CD14-positive monocyte (primary cell): Measurements from ENCODE around the gene KNL1. TPM values are rescaled to one million over a fixed set of nuclear protein-coding genes. Genes with fewer than 3 reads are reported as not detected.

Source experiments
- DNase-seq, 3 donors: peaks; one replicate each; pipeline ENCODE4 v3.0.0-alpha.2; 2011 to 2022
- H2AFZ ChIP-seq: 2 replicates; pipeline ENCODE4 v1.6.0; 2012; ENCODE audit warnings: mild to moderate bottlenecking, low read depth, low read length, inconsistent platforms; ENCODE audit not compliant: insufficient read depth, poor library complexity, severe bottlenecking
- H3K27ac ChIP-seq, 2 donors: 1 replicate in 1 of 2; 2 replicates in 1 of 2; pipeline ENCODE4 v1.5.1; 2012 to 2013; ENCODE audit warnings: low read length in 2 of 2, control low read depth in 1 of 2, inconsistent platforms in 1 of 2, low read depth in 1 of 2, mild to moderate bottlenecking in 1 of 2
- H3K27me3 ChIP-seq, 2 donors: one replicate each; pipeline versions ENCODE4 v1.6.0 to v1.6.1; 2011 to 2013; ENCODE audit warnings: low read length in 2 of 2; ENCODE audit not compliant: control insufficient read depth in 2 of 2, insufficient read depth in 2 of 2
- H3K36me3 ChIP-seq, 2 donors: replicated peaks in 1 of 2; 1 replicate in 1 of 2; 2 replicates in 1 of 2; pipeline versions ENCODE4 v1.5.1 to v1.6.1; 2012 to 2013; ENCODE audit warnings: low read length in 2 of 2, control low read depth in 1 of 2, inconsistent platforms in 1 of 2, mild to moderate bottlenecking in 1 of 2; ENCODE audit not compliant: insufficient read depth in 2 of 2, control insufficient read depth in 1 of 2
- H3K4me1 ChIP-seq, 2 donors: 1 replicate in 1 of 2; 2 replicates in 1 of 2; pipeline versions ENCODE4 v1.5.1 to v1.6.1; 2012 to 2013; ENCODE audit warnings: low read length in 2 of 2, control low read depth in 1 of 2, inconsistent platforms in 1 of 2, mild to moderate bottlenecking in 1 of 2, moderate library complexity in 1 of 2; ENCODE audit not compliant: insufficient read depth in 2 of 2, control insufficient read depth in 1 of 2
- H3K4me2 ChIP-seq: replicated peaks from 2 replicates; pipeline ENCODE3; 2012; ENCODE audit warnings: low read length, moderate library complexity, mild to moderate bottlenecking; ENCODE audit not compliant: poor library complexity, severe bottlenecking; ENCODE audit errors: extremely low read depth
- H3K4me3 ChIP-seq, 3 experiments: fragments of 200-600 bp in 1 of 3; sonication (generic) in 1 of 3; replicated peaks in 1 of 3; 1 replicate in 2 of 3; 2 replicates in 1 of 3; pipeline ENCODE4 v1.5.1; 2011 to 2013; ENCODE audit warnings: low read length in 3 of 3, mild to moderate bottlenecking in 3 of 3, control low read depth in 2 of 3, low read depth in 2 of 3, inconsistent platforms in 1 of 3, moderate library complexity in 1 of 3
- H3K79me2 ChIP-seq: 2 replicates; pipeline ENCODE4 v1.6.0; 2012; ENCODE audit warnings: mild to moderate bottlenecking, control low read depth, inconsistent platforms, low read length, moderate library complexity; ENCODE audit not compliant: insufficient read depth
- H3K9ac ChIP-seq: 2 replicates; pipeline ENCODE4 v1.6.0; 2017; ENCODE audit warnings: low read length, mild to moderate bottlenecking; ENCODE audit not compliant: insufficient read depth, poor library complexity, severe bottlenecking
- H3K9me3 ChIP-seq, 2 donors: replicated peaks in 1 of 2; 1 replicate in 1 of 2; 2 replicates in 1 of 2; pipeline versions ENCODE4 v1.5.1 to v1.6.1; 2012 to 2013; ENCODE audit warnings: low read length in 2 of 2, control low read depth in 1 of 2; ENCODE audit not compliant: control insufficient read depth in 1 of 2, insufficient read depth in 1 of 2
- H4K20me1 ChIP-seq: 2 replicates; pipeline ENCODE4 v1.6.0; 2012; ENCODE audit warnings: mild to moderate bottlenecking, low read length, control low read depth, moderate library complexity; ENCODE audit not compliant: insufficient read depth
- H3K27ac Mint-ChIP-seq, 7 donors: one replicate each; pipeline ENCODE4 v1.8.0; 2020; ENCODE audit warnings: mild to moderate bottlenecking in 7 of 7, mixed read lengths in 7 of 7, moderate library complexity in 6 of 7, inconsistent platforms in 2 of 7
- H3K27me3 Mint-ChIP-seq, 3 donors: one replicate each; pipeline ENCODE4 v1.8.0; 2021 to 2022; ENCODE audit warnings: low read depth in 3 of 3, mild to moderate bottlenecking in 3 of 3, mixed read lengths in 3 of 3, moderate library complexity in 3 of 3, inconsistent platforms in 1 of 3
- H3K36me3 Mint-ChIP-seq, 2 donors: one replicate each; pipeline ENCODE4 v1.8.0; 2020; ENCODE audit warnings: mixed read lengths in 2 of 2, inconsistent platforms in 1 of 2, mild to moderate bottlenecking in 1 of 2
- H3K4me1 Mint-ChIP-seq: one replicate; pipeline ENCODE4 v1.8.0; 2020; ENCODE audit warnings: mild to moderate bottlenecking, mixed read lengths
- H3K4me3 Mint-ChIP-seq, 2 donors: one replicate each; pipeline ENCODE4 v1.8.0; 2020; ENCODE audit warnings: mild to moderate bottlenecking in 2 of 2, mixed read lengths in 2 of 2, moderate library complexity in 1 of 2
- H3K9me3 Mint-ChIP-seq, 7 donors: one replicate each; pipeline ENCODE4 v1.8.0; 2020 to 2022; ENCODE audit warnings: mixed read lengths in 7 of 7, mild to moderate bottlenecking in 6 of 7, moderate library complexity in 6 of 7, inconsistent platforms in 2 of 7
- WGBS: methylation state at CpG from one replicate; pipeline ENCODE4 v1.1.5; 2013; ENCODE audit warnings: missing lambda C conversion rate; ENCODE audit not compliant: insufficient coverage; 5-methylcytosine and 5-hydroxymethylcytosine counted together
- intact Hi-C, 2 donors: fragments of 100-400 bp; cut with micrococcal nuclease; formaldehyde crosslinking; loops; one replicate each; pipeline versions ENCODE4 v1.15.0 to v1.15.1; 2023
- polyA plus RNA-seq, 3 donors: library from polyadenylated mRNA; depleted of rRNA in 1 of 3; unstranded in 2 of 3; stranded (reverse) in 1 of 3; fragments of 300-500 nt in 2 of 3; fragments of >200 nt in 1 of 3; fragmentation: Illumina TruSeq in 2 of 3; gene quantifications; 1 replicate in 2 of 3; 2 replicates in 1 of 3; pipeline ENCODE4 v1.2.3, GENCODE V29; 2012 to 2021
- TF ChIP-seq, protein P1 (sequence below): fragments of 200-600 bp; IDR thresholded peaks from one replicate; pipeline ENCODE4 v1.8.0; 2022; ENCODE audit warnings: antibody characterized with exemption, mild to moderate bottlenecking

KNL1 gene
- polyA plus RNA-seq, 3 donors: 0.13 to 0.38 (median 0.16) TPM

DNA sequence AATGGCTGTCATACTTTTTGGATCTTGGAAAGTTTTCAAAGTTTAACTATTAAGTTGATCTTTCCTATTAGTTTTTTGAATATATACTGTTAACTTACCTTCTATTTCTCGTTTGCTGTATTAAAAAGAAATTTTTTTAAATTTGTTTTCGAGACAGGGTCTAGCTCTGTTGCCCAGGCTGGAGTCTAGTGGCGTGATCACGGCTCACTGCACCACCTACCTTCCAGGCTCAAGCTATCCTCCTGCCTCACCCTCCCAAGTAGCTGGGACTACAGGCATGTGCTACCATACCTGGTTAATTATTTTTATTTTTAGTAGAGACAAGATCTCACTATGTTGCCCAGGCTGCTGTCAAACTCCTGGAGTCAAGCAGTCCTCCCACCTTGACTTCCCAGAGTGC is 4.6 kb downstream of the KNL1 start:
- H3K79me2 ChIP-seq: peaks cover 95% of the 10 kb centered on the region
- DNase-seq: no peak
- H3K4me3 ChIP-seq: no peak overlapping the region
- H3K9ac ChIP-seq: no peak overlapping the region
- Mint-ChIP-seq H3K27ac (peak overlapping the region in 1 of 7 donors; percentile 54), H3K27me3 (no peaks in the 10 kb centered on the region), H3K4me3 (no peak overlapping the region), H3K9me3 (peaks cover 0 to 1% (median 0%) of the 10 kb centered on the region in 7 donors), H3K4me1 (peaks cover 10% of the 10 kb centered on the region), H3K36me3 (peaks cover 0 to 12% of the 10 kb centered on the region in 2 donors)
- no CpG with 5 or more reads among the region's 4 CpGs for WGBS
- H4K20me1 ChIP-seq: no peaks in the 10 kb centered on the region
- no peaks in the 10 kb centered on the region for H3K36me3 ChIP-seq
- H3K4me1 ChIP-seq: peaks cover 10 to 12% of the 10 kb centered on the region in 2 donors
- no peak overlapping the region for H3K4me2 ChIP-seq
- no peaks in the 10 kb centered on the region for H3K9me3 ChIP-seq
- peak overlapping the region; percentile 42 for H2AFZ ChIP-seq
- no peaks in the 10 kb centered on the region for H3K27me3 ChIP-seq
- intact Hi-C loops: loop anchor here in 1 of 2 donors (10.0 kb wide), 1 partner anchor 96 kb away; the partner anchor contains the start of gene RAD51
- H3K27ac ChIP-seq: no peak overlapping the region
- TF ChIP-seq, protein P1, sequence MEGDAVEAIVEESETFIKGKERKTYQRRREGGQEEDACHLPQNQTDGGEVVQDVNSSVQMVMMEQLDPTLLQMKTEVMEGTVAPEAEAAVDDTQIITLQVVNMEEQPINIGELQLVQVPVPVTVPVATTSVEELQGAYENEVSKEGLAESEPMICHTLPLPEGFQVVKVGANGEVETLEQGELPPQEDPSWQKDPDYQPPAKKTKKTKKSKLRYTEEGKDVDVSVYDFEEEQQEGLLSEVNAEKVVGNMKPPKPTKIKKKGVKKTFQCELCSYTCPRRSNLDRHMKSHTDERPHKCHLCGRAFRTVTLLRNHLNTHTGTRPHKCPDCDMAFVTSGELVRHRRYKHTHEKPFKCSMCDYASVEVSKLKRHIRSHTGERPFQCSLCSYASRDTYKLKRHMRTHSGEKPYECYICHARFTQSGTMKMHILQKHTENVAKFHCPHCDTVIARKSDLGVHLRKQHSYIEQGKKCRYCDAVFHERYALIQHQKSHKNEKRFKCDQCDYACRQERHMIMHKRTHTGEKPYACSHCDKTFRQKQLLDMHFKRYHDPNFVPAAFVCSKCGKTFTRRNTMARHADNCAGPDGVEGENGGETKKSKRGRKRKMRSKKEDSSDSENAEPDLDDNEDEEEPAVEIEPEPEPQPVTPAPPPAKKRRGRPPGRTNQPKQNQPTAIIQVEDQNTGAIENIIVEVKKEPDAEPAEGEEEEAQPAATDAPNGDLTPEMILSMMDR: no peak

- no peak for DNase-seq
- no peak overlapping the region for H3K4me2 ChIP-seq
- no peak overlapping the region for H3K4me3 ChIP-seq
- intact Hi-C loops: no loop called here
- 98% methylated on average over 6 of the region's 12 CpGs for WGBS
- H4K20me1 ChIP-seq: no peaks in the 10 kb centered on the region
- H3K4me3 Mint-ChIP-seq: no peak overlapping the region
- no peaks in the 10 kb centered on the region for H3K9me3 ChIP-seq
- peaks cover 6 to 21% of the 10 kb centered on the region in 2 donors for H3K36me3 ChIP-seq
- no peaks in the 10 kb centered on the region for H3K4me1 Mint-ChIP-seq
- no peaks in the 10 kb centered on the region for H3K27me3 ChIP-seq
- peaks cover 96% of the 10 kb centered on the region for H3K79me2 ChIP-seq
- H3K27ac Mint-ChIP-seq: no peak overlapping the region
- no peaks in the 10 kb centered on the region for H3K9me3 Mint-ChIP-seq
- no peak overlapping the region for H2AFZ ChIP-seq
- H3K36me3 Mint-ChIP-seq: peaks cover 14 to 31% of the 10 kb centered on the region in 2 donors
- no peaks in the 10 kb centered on the region for H3K4me1 ChIP-seq
- TF ChIP-seq, protein P1: no peak
- H3K9ac ChIP-seq: no peak overlapping the region
- no peaks in the 10 kb centered on the region for H3K27me3 Mint-ChIP-seq
- no peak overlapping the region for H3K27ac ChIP-seq
These were observed 6.9 kb downstream of the KNL1 start for GRCh38 chr15:40600956-40601355.
